HG03108 (cell line): ENCODE data around the gene CD58.

ENCODE experiments used
- ATAC-seq: cut with Tn5 transposase; IDR thresholded peaks from one replicate; pipeline ENCODE4 v1.9.1; 2021; ENCODE audit warnings: moderate library complexity; ENCODE audit not compliant: unreplicated experiment

The CD58 gene

DNA sequence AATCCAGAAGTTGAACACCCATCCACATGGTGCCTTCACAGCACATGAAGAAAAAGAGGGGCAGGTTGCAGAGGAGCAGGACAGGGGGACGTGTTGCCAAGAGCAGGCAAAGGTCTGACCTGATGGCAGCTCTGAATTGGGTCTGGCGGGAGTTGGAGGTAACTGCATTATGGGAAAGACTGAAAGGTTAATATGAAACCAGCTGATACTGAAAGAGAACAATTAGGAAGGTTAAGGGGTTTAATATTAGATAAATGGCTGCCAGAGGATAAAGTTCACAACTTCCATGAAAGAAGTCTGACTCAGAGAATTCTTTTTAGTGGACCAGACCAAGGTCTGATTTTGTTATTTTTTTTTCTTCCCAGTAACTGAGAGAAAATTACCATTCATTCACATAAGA lies 76.1 kb downstream of the CD58 start:
- no peak for ATAC-seq

GRCh38 chr1:116494353-116494692 lies 76.5 kb downstream of the CD58 start:
- ATAC-seq, result no peak

- no peak for ATAC-seq
These were observed 77.1 kb downstream of the CD58 start for GRCh38 chr1:116493484-116494352.

DNA sequence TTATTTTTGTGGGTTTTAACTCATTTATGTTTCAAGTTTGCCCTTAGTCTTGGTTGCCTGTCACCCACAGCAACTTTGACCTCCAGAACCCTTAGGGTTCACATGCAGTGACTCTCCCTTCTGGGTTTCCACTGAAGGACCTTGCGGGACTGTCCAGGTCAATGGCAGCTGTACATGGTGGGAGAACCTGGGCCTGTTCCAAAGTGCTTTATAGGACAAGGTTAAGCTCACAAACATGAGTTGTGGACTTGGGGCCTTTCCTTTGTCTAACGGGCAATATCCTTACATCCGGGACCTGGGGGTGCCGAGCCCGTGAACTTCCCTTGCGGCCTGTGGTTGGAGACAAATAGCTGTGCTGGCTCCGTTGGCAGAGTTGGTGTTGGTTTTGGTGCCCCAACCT lies 77.8 kb downstream of the CD58 start:
- ATAC-seq, result no peak

DNA sequence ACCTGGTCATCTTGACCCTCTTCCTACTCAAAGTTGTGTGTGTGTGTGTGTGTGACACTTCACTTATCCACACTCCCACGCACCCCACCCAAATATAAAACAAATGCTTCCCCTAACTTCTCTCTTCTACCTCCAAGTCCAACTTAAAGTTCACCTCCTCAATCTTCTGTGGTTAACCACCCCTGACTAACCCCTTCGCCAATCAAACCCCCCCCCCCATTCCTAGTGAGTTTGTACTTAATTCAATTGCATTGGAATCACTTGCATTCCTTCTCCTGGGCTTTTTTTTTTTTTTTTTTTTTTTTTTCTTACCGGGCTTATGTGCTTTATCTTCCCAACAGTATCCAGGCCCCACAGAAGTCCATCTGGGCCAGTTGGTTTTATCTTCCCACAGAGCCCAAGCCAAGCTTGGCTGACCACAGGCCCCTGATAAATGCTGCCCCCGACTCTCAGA lies 78.4 kb downstream of the CD58 start:
- ATAC-seq, result no peak

- no peak for ATAC-seq
These were observed 79.0 kb downstream of the CD58 start for GRCh38 chr1:116491700-116492357.

DNA sequence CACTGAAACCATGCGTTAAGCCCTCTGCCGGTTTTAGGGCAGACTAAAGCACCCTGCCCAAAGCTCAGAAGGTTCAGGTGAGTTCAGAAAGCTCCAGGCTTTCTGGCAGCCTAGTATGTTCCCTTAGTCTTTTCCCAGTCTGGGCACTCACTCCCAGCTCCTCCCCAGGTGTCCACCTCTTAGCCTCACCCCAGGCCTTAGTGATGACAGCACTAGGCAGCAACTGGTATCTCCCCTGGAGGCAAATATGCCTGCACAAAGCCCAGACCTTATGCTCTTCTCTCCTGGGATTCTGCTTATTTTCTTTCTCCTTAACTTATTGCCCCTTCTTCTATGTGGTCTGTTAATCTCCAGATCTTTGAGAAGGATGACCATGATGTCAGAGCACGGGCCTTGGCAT lies 80.2 kb downstream of the CD58 start:
- no peak for ATAC-seq

- ATAC-seq, result peak; percentile 67
These were observed 81.6 kb downstream of the CD58 start for GRCh38 chr1:116489231-116489697.

GRCh38 chr1:116488071-116488470 lies 82.8 kb downstream of the CD58 start:
- ATAC-seq, result no peak

DNA sequence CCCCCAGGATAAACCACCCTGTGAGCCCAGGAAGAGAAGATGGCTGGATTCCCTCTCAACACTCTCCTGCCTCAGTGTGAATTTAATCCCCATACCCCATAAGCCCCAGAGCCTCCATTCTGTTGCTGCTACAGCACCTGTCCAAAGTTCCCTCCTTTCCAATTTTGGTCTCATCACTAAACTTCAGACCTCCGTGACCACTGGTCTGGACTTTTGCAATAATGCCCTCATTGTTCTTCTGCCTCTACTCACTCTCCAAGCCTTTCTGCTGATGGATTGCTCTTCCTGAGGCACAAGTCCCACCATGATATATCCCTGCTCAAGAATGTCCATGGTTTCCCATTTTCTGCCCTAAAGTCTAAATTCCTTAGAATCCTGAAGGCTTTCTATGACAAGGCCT lies 83.2 kb downstream of the CD58 start:
- no peak for ATAC-seq

DNA sequence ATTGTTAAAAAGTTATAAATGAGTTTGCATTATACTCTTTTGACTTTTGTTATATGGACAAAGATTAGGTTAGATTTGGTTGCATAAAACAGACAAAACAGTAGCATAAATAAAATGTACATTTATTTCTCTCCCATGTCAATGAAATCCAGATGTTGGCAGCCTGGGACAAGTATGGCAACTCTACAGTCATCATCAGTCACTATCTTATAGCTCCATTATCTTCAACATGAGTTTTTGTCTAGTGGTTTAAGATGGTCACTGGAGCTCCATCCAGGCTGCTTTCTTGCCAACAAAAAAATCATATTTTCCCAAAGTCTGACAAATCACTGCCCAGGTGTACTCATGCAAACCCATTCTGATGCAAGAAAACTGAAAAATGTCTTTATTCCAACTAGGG lies 83.8 kb downstream of the CD58 start:
- ATAC-seq, result no peak

DNA sequence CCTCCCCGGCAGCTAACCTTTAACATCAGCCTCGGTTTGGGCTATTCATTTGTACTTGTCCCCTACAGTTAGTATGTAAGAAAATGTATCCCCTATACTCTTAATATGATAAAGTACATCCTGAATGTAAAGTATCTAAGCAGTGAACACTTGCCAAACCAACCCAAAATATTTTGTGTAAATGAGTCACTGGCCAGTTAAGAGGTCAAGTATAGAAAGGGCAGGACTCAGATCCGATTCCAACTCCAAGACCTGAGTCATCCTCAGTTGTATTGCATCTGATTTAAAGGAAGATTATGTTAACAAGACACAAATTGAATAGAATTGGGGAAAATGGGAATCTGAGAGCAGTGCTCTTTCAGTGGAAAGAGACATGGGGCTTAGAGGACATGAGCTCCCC lies 84.4 kb downstream of the CD58 start:
- ATAC-seq, result no peak

- ATAC-seq, result no peak
These were observed 84.8 kb downstream of the CD58 start for GRCh38 chr1:116485976-116486375.

GRCh38 chr1:116485071-116485735 lies 85.6 kb downstream of the CD58 start:
- ATAC-seq, result peak; percentile 63

GRCh38 chr1:116483481-116484309 lies 87.1 kb downstream of the CD58 start:
- no peak for ATAC-seq

DNA sequence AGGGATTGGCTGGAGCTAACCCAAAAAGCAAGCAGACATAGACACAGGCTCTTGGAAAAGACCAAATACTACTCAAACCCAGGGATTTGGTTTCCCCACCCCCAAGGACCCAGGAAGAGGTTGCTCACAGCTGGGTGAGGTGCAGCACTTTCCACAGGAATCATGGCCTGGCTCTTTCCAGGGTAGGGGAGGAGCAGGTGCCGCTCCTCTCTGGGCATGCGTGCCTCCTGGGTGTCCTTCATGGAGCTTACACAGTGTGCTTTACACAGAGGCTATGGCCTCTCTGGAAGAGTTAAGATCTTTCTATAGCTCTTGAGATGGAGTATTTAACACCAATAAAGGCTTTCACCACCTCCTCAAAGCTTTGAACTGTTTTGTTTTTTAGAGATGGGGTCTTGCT lies 88.3 kb downstream of the CD58 start:
- no peak for ATAC-seq

DNA sequence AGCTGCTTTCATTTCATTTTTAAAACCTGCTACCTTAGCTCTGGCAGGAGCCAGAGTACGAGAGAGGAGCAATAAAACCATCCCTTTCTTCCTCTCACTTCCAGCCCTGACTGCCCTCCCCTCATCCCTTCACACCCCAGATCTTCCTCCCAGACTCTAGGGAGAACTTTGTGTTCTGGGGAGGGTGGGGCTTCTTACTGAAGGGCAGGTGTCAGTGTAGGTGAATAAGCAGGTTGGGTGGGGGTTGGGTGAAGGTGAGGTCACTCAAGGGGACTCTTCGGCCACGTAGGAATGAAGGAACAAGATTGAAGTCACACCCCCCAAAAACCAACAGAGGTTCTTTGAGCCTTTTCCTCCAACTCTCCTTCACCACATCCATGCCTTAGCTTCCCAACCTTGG lies 88.9 kb downstream of the CD58 start:
- ATAC-seq, result no peak

DNA sequence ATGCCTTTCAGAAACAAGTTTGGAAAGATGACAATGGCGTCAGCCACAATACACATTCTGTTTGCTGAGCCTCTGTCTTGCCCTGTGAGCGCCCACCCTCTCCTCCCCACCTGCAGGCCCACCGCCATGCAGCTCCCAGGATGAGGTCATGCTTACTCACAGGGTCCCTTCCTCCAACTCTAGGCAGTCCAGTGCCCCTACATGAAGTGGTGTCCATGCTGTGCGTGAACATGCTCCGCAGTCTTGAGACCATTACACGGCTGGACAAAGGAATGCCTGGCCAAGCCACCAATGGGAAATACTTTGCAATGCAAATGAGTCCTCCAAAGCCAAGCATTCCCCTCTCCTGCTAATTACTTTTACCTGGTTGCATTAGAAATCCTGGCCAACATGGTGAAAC lies 92.2 kb downstream of the CD58 start:
- no peak for ATAC-seq

GRCh38 chr1:116477429-116477828 lies 93.4 kb downstream of the CD58 start:
- ATAC-seq, result no peak

DNA sequence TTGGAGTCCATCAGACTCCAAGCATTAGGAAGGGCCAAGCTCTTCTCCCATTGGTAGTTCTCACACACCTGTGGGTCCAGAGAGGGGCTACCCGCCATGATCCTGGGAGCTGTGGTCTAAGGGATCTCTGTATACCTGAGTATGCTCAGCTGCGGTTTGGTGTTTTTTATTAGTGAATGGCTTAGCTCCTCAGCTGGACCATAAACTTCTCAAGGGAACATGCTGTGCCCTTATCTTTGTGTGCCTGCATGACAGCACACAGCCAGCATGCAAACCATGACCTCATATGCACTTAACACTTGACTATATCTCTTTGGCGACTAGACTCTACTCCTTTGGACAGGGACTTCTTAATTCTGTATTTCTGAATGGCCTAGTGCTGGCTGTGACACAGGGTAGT lies 94.5 kb downstream of the CD58 start:
- no peak for ATAC-seq

GRCh38 chr1:116475850-116476218 lies 95.0 kb downstream of the CD58 start:
- ATAC-seq, result no peak
